HG03066 (cell line): ENCODE results near the gene SF3B2.
A peak's percentile ranks its signal among the peaks of the same experiment; 100 is the strongest.
"Not testable (repeated sequence)": the region's sequence is repeated elsewhere in the genome, so short reads cannot be mapped to it uniquely, and the experiment has no call there.

Experiments used
- ATAC-seq: cut with Tn5 transposase; IDR thresholded peaks from one replicate; pipeline ENCODE4 v1.9.1; 2021; ENCODE audit warnings: low read depth; ENCODE audit not compliant: unreplicated experiment

SF3B2 gene

GRCh38 chr11:66104057-66104638 is 52.0 kb downstream of the SF3B2 start:
- ATAC-seq: no peak

GRCh38 chr11:66106786-66107599 is 54.8 kb downstream of the SF3B2 start:
- no peak for ATAC-seq

GRCh38 chr11:66107600-66108510 is 55.7 kb downstream of the SF3B2 start:
- ATAC-seq: no peak

GRCh38 chr11:66109294-66109693 is 57.1 kb downstream of the SF3B2 start:
- ATAC-seq: no peak

GRCh38 chr11:66111158-66111557 is 59.0 kb downstream of the SF3B2 start:
- ATAC-seq: no peak

GRCh38 chr11:66112041-66112491 is 59.9 kb downstream of the SF3B2 start:
- no peak for ATAC-seq

- ATAC-seq: no peak
Observed at GRCh38 chr11:66112601-66113499, 60.7 kb downstream of the SF3B2 start.

GRCh38 chr11:66114957-66115356 is 62.8 kb downstream of the SF3B2 start:
- ATAC-seq: not testable (repeated sequence)

- ATAC-seq: peak; percentile 58
Observed at GRCh38 chr11:66115638-66116301, 63.6 kb downstream of the SF3B2 start.

- no peak for ATAC-seq
Observed at GRCh38 chr11:66116576-66117361, 64.6 kb downstream of the SF3B2 start.

- ATAC-seq: no peak
Observed at GRCh38 chr11:66118847-66119246, 66.7 kb downstream of the SF3B2 start.
